ENCODE measurements around the gene DIO2. TPM values are rescaled to one million over a fixed set of nuclear protein-coding genes. Genes with fewer than 3 reads are reported as not detected.

DIO2 gene
- total and polyA plus RNA-seq, 8 donors: 1.2 to 26.6 (median 19.7) TPM

GRCh38 chr14:80215756-80216581 lies 4.7 kb upstream of the DIO2 start:
- H3K27me3 ChIP-seq: no peaks in the 10 kb centered on the region
- peak overlapping the region in 1 of 5 donors; percentile 23 for H3K27ac ChIP-seq
- no peaks in the 10 kb centered on the region for H3K36me3 ChIP-seq
- TF ChIP-seq POLR2AphosphoS5 (IDR thresholded peaks at IDR 0.05) (no peak), EP300 (IDR thresholded peaks at IDR 0.05) (no peak)
- intact Hi-C loops (cut with DNase I; ENCODE audit: low total_unique reads): no loop called here
- no peaks in the 10 kb centered on the region for H3K9me3 ChIP-seq
- WGBS, 5 donors: 36 to 45% (median 37%) methylated on average over 10 of the region's 10 CpGs
- H3K4me1 ChIP-seq: peaks cover 0 to 17% (median 8%) of the 10 kb centered on the region in 4 donors
- peak; percentile 30 to 38 for DNase-seq
- H3K4me3 ChIP-seq: no peak overlapping the region

GRCh38 chr14:80215081-80215480 lies 3.8 kb upstream of the DIO2 start:
- H3K4me1 ChIP-seq: peaks cover 0 to 19% (median 9%) of the 10 kb centered on the region in 4 donors
- WGBS, 5 donors: 80 to 93% (median 88%) methylated on average over 4 of the region's 4 CpGs
- no peaks in the 10 kb centered on the region for H3K27me3 ChIP-seq
- no peak overlapping the region for H3K27ac ChIP-seq
- TF ChIP-seq CTCF (IDR thresholded peaks at IDR 0.05) (no peak), POLR2A (IDR thresholded peaks at IDR 0.05) (no peak), EP300 (IDR thresholded peaks at IDR 0.05) (no peak), POLR2AphosphoS5 (IDR thresholded peaks at IDR 0.05) (no peak)
- H3K36me3 ChIP-seq: no peaks in the 10 kb centered on the region
- no peak for DNase-seq
- H3K4me3 ChIP-seq: no peak overlapping the region
- H3K9me3 ChIP-seq: no peaks in the 10 kb centered on the region
- intact Hi-C loops (cut with DNase I; ENCODE audit: low total_unique reads): no loop called here

GRCh38 chr14:80213602-80214001 lies 2.3 kb upstream of the DIO2 start:
- DNase-seq: peak; percentile 36 to 41
- intact Hi-C loops (cut with DNase I; ENCODE audit: low total_unique reads): no loop called here
- no peak for TF ChIP-seq POLR2A (IDR thresholded peaks at IDR 0.05)
- TF ChIP-seq CTCF (IDR thresholded peaks at IDR 0.05): peak in 5 of 7 experiments; percentile 14 to 34 (median 29)

GRCh38 chr14:80212023-80212397 lies 706 bp upstream of the DIO2 start:
- DNase-seq: peak in 1 of 2 donors; percentile 18
- peaks cover 0 to 19% (median 9%) of the 10 kb centered on the region in 4 donors for H3K4me1 ChIP-seq
- no peaks in the 10 kb centered on the region for H3K27me3 ChIP-seq
- H3K4me3 ChIP-seq: peak overlapping the region in 3 of 4 donors; percentile 3 to 20 (median 20)
- H3K36me3 ChIP-seq: no peaks in the 10 kb centered on the region
- no peaks in the 10 kb centered on the region for H3K9me3 ChIP-seq
- H3K27ac ChIP-seq: no peak overlapping the region
- TF ChIP-seq POLR2AphosphoS5 (IDR thresholded peaks at IDR 0.05): no peak
- intact Hi-C loops (cut with DNase I; ENCODE audit: low total_unique reads): no loop called here
- WGBS, 5 donors: 2 to 6% (median 4%) methylated on average over 5 of the region's 5 CpGs

More at GRCh38 chr14:80213602-80214001, 2.3 kb upstream of the DIO2 start:
- H3K27me3 ChIP-seq: no peaks in the 10 kb centered on the region
- WGBS, 5 donors: 46 to 57% (median 47%) methylated on average over 4 of the region's 4 CpGs
- H3K4me1 ChIP-seq: peaks cover 0 to 19% (median 9%) of the 10 kb centered on the region in 4 donors
- no peak overlapping the region for H3K4me3 ChIP-seq
- H3K36me3 ChIP-seq: no peaks in the 10 kb centered on the region
- no peak overlapping the region for H3K27ac ChIP-seq
- H3K9me3 ChIP-seq: no peaks in the 10 kb centered on the region

GRCh38 chr14:80208461-80208860 lies 2.8 kb downstream of the DIO2 start:
- peaks cover 0 to 13% (median 6%) of the 10 kb centered on the region in 4 donors for H3K4me1 ChIP-seq
- no peak overlapping the region for H3K4me3 ChIP-seq
- no peaks in the 10 kb centered on the region for H3K36me3 ChIP-seq
- no peak for TF ChIP-seq POLR2AphosphoS5 (IDR thresholded peaks at IDR 0.05)
- no peak for TF ChIP-seq CTCF (IDR thresholded peaks at IDR 0.05)
- TF ChIP-seq EP300 (IDR thresholded peaks at IDR 0.05): no peak
- no peak for TF ChIP-seq POLR2A (IDR thresholded peaks at IDR 0.05)
- DNase-seq: no peak
- H3K27me3 ChIP-seq: no peaks in the 10 kb centered on the region
- whole genome bisulfite sequencing, 5 donors: 30 to 65% (median 47%) methylated on average over 1 of the region's 1 CpG
- H3K27ac ChIP-seq: no peak overlapping the region
- intact Hi-C loops (cut with DNase I; ENCODE audit: low total_unique reads): no loop called here
- no peaks in the 10 kb centered on the region for H3K9me3 ChIP-seq
